Measurements from ENCODE around the gene SALL3. TPM values are rescaled to one million over a fixed set of nuclear protein-coding genes. Genes with fewer than 3 reads are reported as not detected.

Gene SALL3
- total RNA-seq (not detected), polyA plus RNA-seq (not detected)

DNA sequence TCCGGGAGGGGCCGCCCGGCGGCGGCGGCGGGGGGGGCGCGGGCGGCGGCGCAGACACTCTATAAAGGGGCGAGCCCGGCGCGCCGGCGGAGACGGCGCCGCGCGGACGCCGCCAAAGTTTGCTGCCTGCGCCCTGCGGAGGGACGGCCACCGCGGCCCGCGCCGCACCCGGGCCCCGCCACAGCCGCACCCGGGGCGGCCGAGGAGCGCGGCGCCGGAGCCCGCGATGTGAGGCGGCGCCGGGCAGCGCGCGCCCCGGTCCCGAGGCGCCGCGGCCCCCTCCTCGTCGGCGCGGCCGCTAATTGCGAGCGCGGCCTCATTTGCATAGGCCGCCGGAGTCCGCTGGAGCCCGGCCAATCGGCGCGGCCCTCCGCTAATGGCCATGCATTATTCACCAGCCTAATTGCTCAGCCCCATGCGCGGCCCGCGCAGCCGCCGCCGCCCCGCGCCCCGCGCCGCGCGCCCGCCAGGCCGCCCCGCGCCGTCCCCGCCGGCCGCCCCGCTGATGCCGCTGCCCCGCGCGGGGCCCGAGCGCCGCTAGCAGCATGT lies at the start of gene SALL3:
Gene SALL3 (plus strand): TSS at position 89 of the 549 bp plus-strand sequence. CDS start 457 bp downstream, at position 546.
- TF ChIP-seq, protein P1, sequence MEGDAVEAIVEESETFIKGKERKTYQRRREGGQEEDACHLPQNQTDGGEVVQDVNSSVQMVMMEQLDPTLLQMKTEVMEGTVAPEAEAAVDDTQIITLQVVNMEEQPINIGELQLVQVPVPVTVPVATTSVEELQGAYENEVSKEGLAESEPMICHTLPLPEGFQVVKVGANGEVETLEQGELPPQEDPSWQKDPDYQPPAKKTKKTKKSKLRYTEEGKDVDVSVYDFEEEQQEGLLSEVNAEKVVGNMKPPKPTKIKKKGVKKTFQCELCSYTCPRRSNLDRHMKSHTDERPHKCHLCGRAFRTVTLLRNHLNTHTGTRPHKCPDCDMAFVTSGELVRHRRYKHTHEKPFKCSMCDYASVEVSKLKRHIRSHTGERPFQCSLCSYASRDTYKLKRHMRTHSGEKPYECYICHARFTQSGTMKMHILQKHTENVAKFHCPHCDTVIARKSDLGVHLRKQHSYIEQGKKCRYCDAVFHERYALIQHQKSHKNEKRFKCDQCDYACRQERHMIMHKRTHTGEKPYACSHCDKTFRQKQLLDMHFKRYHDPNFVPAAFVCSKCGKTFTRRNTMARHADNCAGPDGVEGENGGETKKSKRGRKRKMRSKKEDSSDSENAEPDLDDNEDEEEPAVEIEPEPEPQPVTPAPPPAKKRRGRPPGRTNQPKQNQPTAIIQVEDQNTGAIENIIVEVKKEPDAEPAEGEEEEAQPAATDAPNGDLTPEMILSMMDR (IDR thresholded peaks at IDR 0.05), result no peak
- TF ChIP-seq EP300 (IDR thresholded peaks at IDR 0.05) (no peak), POLR2A (IDR thresholded peaks at IDR 0.05) (no peak), POLR2AphosphoS5 (IDR thresholded peaks at IDR 0.05) (no peak)
- no peak for DNase-seq
- H3K27me3 ChIP-seq, result peaks cover 57 to 96% (median 90%) of the 10 kb centered on the region in 3 donors
- no peaks in the 10 kb centered on the region for H3K36me3 ChIP-seq
- intact Hi-C loops (cut with DNase I), result loop anchor here (10.0 kb wide), 1 partner anchor 1075 kb away; no protein-coding TSS in a partner anchor
- H3K9me3 ChIP-seq, result no peaks in the 10 kb centered on the region
- no peak within 1 kb of the TSS for H3K27ac ChIP-seq
- H3K4me3 ChIP-seq, result peak within 1 kb of the TSS in 2 of 4 donors; percentile 16 to 25
- 2 to 10% methylated on average over 102 of the region's 102 CpGs for WGBS, 2 donors
- H3K4me1 ChIP-seq, result peaks cover 0 to 26% (median 25%) of the 10 kb centered on the region in 4 donors

DNA sequence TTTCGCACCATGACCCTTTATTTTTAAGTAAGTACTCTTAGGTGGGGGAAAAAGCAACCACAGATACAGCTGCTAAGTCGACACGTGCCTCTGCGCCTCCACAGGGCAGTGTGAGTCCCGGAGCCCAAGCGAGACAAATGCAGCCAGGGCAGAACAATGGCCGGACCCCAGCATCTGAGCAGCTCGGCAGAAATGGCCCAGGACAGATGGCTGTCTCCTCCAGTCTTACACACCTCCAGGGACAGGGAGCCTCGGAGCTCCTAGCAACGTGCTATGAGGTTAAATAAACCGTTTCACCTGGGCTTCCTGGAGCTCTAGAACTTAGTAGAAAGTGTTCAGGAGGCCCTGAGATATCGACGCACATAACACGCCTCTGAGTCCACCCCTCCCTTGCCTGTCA lies 47.3 kb upstream of the SALL3 start:
- H3K27ac ChIP-seq, result no peak overlapping the region
- no peaks in the 10 kb centered on the region for H3K36me3 ChIP-seq
- intact Hi-C loops (cut with DNase I), result no loop called here
- TF ChIP-seq POLR2A (IDR thresholded peaks at IDR 0.05) (no peak), POLR2AphosphoS5 (IDR thresholded peaks at IDR 0.05) (no peak), EP300 (IDR thresholded peaks at IDR 0.05) (no peak)
- TF ChIP-seq, protein P1 (IDR thresholded peaks at IDR 0.05), result no peak
- no peaks in the 10 kb centered on the region for H3K27me3 ChIP-seq
- no peaks in the 10 kb centered on the region for H3K9me3 ChIP-seq
- no peak overlapping the region for H3K4me3 ChIP-seq
- H3K4me1 ChIP-seq, result no peaks in the 10 kb centered on the region
- 57 to 63% methylated on average over 14 of the region's 14 CpGs for WGBS, 2 donors
- DNase-seq, result no peak

DNA sequence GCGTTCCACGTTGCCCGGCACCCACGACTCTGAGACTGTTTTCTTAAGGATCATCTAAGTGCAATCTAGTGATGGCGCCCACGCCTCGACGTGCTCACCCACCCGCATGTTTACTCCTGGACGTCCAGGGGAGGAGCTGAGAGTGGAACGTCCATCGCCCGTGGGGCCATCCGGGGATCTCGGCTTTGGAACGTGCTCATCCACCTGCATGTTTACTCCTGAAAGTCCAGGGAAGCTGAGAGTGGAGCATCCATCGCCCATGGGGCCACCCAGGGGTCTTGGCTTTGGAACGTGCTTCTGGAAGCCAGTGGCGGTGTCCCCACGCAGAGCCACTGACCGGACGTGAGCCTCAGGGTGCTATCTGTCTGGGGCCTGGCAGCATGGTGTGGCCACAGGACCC lies 45.6 kb upstream of the SALL3 start:
- H3K4me3 ChIP-seq, result no peak overlapping the region
- no peaks in the 10 kb centered on the region for H3K36me3 ChIP-seq
- DNase-seq, result no peak
- 90% methylated on average over 22 of the region's 22 CpGs for WGBS, 2 donors
- no peaks in the 10 kb centered on the region for H3K9me3 ChIP-seq
- H3K4me1 ChIP-seq, result no peaks in the 10 kb centered on the region
- intact Hi-C loops (cut with DNase I), result no loop called here
- H3K27me3 ChIP-seq, result no peaks in the 10 kb centered on the region
- no peak overlapping the region for H3K27ac ChIP-seq
- TF ChIP-seq, protein P1 (IDR thresholded peaks at IDR 0.05), result no peak
- TF ChIP-seq POLR2AphosphoS5 (IDR thresholded peaks at IDR 0.05) (no peak), EP300 (IDR thresholded peaks at IDR 0.05) (no peak), POLR2A (IDR thresholded peaks at IDR 0.05) (no peak)

DNA sequence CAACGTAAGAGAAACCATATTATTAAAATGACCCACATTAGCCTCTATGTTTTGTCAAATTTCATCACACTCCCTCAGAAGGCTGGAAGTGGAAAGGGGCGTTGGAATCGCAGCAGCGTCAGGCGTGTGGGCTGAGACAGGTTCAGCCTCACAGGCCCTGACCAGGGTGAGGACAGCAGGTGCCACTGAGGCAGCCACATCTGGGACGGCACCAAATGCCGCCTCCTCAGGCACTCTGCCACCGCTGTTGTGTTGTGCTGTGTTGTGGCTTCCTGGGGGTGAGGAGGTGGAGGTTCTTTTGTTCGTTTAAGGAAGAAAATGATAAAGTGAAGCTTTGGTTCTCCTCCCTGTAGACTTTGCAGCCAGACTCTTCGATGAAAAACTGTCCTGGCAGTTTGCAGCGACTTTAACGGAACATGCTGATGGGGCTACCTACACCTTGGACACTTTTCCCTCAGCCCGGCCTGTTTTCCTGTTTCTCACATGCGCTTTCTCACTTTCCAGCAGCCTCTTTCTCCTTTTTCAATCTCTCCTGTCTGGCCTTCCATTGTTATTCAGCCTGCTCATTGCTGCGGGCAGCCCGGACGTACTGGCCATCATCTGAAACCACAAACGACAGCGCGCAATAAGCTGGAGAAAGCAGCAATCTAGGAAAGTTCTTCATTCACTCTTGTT lies 44.9 kb upstream of the SALL3 start:
- DNase-seq, result no peak
- Histone ChIP-seq H3K27ac (no peak overlapping the region), H3K27me3 (no peaks in the 10 kb centered on the region), H3K4me3 (no peak overlapping the region), H3K9me3 (no peaks in the 10 kb centered on the region), H3K4me1 (no peaks in the 10 kb centered on the region), H3K36me3 (no peaks in the 10 kb centered on the region)
- WGBS, 2 donors, result 77 to 87% methylated on average over 20 of the region's 20 CpGs
- intact Hi-C loops (cut with DNase I), result no loop called here
- TF ChIP-seq, protein P1 (IDR thresholded peaks at IDR 0.05), result no peak
- TF ChIP-seq EP300 (IDR thresholded peaks at IDR 0.05) (no peak), POLR2A (IDR thresholded peaks at IDR 0.05) (no peak), POLR2AphosphoS5 (IDR thresholded peaks at IDR 0.05) (no peak)
